Nephron progenitor cell (in vitro differentiated cells): Measurements from ENCODE around the gene NPBWR2.
"Not testable (repeated sequence)": the region's sequence is repeated elsewhere in the genome, so short reads cannot be mapped to it uniquely, and the experiment has no call there.

Experiments
- DNase-seq: peaks from one replicate; pipeline ENCODE4 v3.0.0; 2021
- H3K27ac Mint-ChIP-seq: 2 replicates; pipeline ENCODE4 v1.8.0; 2021; ENCODE audit warnings: mild to moderate bottlenecking, moderate library complexity, mixed read lengths
- H3K27me3 Mint-ChIP-seq: 2 replicates; pipeline ENCODE4 v1.8.0; 2021; ENCODE audit warnings: mild to moderate bottlenecking, low read depth, mixed read lengths; ENCODE audit not compliant: poor library complexity
- H3K36me3 Mint-ChIP-seq: 2 replicates; pipeline ENCODE4 v1.8.0; 2021; ENCODE audit warnings: low read depth, mixed read lengths
- H3K4me1 Mint-ChIP-seq: 2 replicates; pipeline ENCODE4 v1.8.0; 2021; ENCODE audit warnings: mixed read lengths
- H3K4me3 Mint-ChIP-seq: 2 replicates; pipeline ENCODE4 v1.8.0; 2021; ENCODE audit warnings: mild to moderate bottlenecking, moderate library complexity, mixed read lengths
- H3K9me3 Mint-ChIP-seq: 2 replicates; pipeline ENCODE4 v1.8.0; 2021; ENCODE audit warnings: mild to moderate bottlenecking, moderate library complexity, mixed read lengths
- TF ChIP-seq, protein P1 (sequence below): fragments of 200-600 bp; sonication (generic); IDR thresholded peaks from 2 replicates; pipeline ENCODE4 v1.5.0; 2021; ENCODE audit warnings: antibody characterized with exemption

NPBWR2 gene

DNA sequence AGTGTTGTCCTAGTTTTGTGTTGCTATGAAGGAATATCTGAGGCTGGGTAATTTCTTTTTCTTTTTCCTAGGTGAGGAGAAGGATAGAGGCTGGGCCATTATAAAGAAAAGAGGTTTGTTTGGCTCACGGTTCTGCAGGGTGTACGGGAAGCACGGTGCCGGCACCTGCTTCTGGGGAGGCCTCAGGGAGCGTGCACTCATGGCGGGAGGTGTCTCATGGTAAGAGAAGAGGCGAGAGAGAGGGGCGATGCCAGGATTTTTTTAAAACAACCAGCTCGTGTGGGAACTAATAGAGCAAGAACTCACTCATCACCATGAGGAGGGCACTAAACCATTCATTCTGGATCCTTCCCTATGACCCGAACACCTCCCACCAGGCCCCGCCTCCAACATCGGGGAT lies 14.2 kb upstream of the NPBWR2 start:
- H3K36me3 Mint-ChIP-seq, result no peaks in the 10 kb centered on the region
- peaks cover 41% of the 10 kb centered on the region for H3K27me3 Mint-ChIP-seq
- H3K4me1 Mint-ChIP-seq, result peaks cover 7% of the 10 kb centered on the region
- DNase-seq, result no peak
- peaks cover 12% of the 10 kb centered on the region for H3K9me3 Mint-ChIP-seq
- H3K27ac Mint-ChIP-seq, result no peak overlapping the region
- TF ChIP-seq, protein P1, sequence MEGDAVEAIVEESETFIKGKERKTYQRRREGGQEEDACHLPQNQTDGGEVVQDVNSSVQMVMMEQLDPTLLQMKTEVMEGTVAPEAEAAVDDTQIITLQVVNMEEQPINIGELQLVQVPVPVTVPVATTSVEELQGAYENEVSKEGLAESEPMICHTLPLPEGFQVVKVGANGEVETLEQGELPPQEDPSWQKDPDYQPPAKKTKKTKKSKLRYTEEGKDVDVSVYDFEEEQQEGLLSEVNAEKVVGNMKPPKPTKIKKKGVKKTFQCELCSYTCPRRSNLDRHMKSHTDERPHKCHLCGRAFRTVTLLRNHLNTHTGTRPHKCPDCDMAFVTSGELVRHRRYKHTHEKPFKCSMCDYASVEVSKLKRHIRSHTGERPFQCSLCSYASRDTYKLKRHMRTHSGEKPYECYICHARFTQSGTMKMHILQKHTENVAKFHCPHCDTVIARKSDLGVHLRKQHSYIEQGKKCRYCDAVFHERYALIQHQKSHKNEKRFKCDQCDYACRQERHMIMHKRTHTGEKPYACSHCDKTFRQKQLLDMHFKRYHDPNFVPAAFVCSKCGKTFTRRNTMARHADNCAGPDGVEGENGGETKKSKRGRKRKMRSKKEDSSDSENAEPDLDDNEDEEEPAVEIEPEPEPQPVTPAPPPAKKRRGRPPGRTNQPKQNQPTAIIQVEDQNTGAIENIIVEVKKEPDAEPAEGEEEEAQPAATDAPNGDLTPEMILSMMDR, result no peak
- H3K4me3 Mint-ChIP-seq, result no peak overlapping the region

DNA sequence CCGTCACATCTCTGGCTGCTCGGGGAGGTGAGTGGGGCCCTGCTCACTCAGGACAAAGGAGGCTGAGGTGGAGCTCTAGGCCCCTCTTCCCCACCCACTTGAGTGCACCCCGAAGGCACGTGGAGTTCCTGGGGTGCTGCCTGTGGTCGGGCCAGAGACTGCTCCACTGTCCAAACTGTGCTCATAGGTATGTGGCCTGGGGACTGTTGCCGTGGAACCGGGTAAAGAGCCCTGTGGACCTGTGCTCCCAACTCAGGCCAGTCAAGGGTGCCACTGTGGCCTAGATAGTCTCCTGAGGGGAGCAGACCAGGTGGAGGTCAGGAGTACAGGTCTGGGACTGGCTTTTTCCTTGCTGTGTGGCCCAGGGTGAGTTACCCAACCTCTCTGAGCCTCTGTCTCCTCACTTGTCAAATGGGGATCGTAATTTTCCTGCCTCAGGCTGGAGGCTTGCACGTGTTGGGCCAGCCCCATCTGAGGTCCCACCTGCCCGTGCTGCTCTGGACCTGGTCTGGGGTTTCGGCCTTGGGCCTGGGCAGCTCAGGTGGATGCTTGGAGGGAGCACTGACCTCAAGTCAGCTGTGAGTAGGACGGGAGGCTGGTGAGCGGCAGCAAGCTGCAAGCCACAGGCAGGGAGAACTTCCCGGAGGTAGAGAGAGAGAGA lies 12.4 kb upstream of the NPBWR2 start:
- TF ChIP-seq, protein P1, result no peak
- Mint-ChIP-seq H3K9me3 (peaks cover 8% of the 10 kb centered on the region), H3K36me3 (no peaks in the 10 kb centered on the region), H3K27me3 (peaks cover 41% of the 10 kb centered on the region), H3K4me1 (peaks cover 7% of the 10 kb centered on the region), H3K4me3 (no peak overlapping the region), H3K27ac (no peak overlapping the region)
- DNase-seq, result no peak

DNA sequence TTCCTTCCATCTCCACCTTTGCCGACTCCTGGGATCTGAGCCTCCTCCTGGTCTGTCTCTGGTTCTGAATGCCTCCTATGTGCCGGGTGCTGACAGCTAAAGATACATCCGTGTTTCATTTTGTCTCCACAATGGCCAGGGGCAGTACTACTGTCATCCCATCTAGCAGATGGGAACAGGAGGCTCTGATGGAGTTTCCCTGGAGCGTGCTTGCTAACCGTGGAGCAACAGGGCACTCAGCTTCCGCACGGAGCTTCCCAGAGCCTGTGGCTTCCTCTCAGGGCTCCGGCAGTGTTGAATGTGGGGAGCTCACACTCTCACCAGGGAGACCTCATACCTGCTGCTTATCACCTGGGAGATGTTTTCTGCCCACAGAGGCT lies 11.9 kb upstream of the NPBWR2 start:
- peaks cover 44% of the 10 kb centered on the region for H3K27me3 Mint-ChIP-seq
- TF ChIP-seq, protein P1, result no peak
- H3K4me3 Mint-ChIP-seq, result no peak overlapping the region
- no peak overlapping the region for H3K27ac Mint-ChIP-seq
- DNase-seq, result no peak
- H3K36me3 Mint-ChIP-seq, result no peaks in the 10 kb centered on the region
- peaks cover 8% of the 10 kb centered on the region for H3K9me3 Mint-ChIP-seq
- peaks cover 7% of the 10 kb centered on the region for H3K4me1 Mint-ChIP-seq

DNA sequence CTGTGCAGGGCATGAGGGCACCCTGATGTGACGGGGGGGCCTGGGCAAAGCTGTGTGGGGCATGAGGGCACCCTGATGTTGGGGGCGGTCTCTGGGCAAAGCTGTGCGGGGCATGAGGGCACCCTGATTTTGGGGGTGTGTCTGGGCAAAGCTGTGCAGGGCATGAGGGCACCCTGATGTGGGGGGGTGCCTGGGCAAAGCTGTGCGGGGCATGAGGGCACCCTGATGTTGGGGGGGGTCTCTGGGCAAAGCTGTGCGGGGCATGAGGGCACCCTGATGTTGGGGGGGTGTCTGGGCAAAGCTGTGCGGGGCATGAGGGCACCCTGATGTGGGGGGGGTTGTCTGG lies 10.0 kb upstream of the NPBWR2 start:
- not testable (repeated sequence) for H3K36me3 Mint-ChIP-seq, H3K4me1 Mint-ChIP-seq, H3K27ac Mint-ChIP-seq, DNase-seq, H3K4me3 Mint-ChIP-seq, H3K9me3 Mint-ChIP-seq
- peaks cover 29% of the 10 kb centered on the region for H3K27me3 Mint-ChIP-seq

DNA sequence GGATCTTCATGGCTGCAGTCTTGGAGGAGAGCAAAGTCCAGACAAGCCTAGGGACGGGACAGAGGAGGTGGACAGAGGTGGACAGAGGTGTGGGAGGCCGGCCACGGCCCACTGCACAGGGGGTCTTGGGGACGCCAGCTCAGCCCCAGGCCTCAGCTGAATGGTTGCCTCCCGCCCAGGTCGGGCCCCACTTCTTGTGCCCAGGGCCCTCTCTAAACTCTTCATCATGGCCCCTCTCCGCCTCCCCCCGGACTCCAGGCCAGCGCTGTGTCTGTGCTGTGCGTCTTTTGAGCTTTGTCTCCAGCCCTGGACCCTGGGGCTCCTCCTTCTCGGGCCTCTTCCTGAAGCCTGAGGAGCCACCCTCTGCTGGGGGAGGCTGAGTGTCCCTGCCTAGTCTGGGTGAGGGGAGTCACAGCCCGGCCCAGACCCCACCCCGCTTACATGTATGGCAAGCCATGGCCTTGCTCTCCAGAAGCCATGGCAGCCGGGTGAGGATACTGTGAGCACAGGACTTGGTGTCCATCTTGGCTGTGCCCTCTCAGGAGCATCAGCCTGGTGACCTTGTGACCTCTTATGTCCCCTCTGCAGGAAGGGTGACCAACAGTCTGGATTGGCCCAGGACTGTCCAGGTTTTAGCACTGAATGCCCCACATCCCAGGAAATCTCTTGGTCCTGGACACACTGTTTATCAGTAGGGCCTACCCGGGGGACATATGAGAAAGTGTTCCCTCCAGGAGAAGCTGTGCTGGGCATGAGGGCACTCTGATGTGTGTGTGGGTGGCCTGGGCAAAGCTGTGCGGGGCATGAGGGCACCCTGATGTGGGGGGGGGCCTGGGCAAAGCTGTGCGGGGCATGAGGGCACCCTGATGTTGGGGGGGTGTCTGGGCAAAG lies 9.4 kb upstream of the NPBWR2 start:
- no peak overlapping the region for H3K27ac Mint-ChIP-seq
- TF ChIP-seq, protein P1, result no peak
- peaks cover 16% of the 10 kb centered on the region for H3K4me1 Mint-ChIP-seq
- H3K9me3 Mint-ChIP-seq, result no peaks in the 10 kb centered on the region
- H3K27me3 Mint-ChIP-seq, result peaks cover 22% of the 10 kb centered on the region
- no peak for DNase-seq
- no peak overlapping the region for H3K4me3 Mint-ChIP-seq
- H3K36me3 Mint-ChIP-seq, result no peaks in the 10 kb centered on the region

DNA sequence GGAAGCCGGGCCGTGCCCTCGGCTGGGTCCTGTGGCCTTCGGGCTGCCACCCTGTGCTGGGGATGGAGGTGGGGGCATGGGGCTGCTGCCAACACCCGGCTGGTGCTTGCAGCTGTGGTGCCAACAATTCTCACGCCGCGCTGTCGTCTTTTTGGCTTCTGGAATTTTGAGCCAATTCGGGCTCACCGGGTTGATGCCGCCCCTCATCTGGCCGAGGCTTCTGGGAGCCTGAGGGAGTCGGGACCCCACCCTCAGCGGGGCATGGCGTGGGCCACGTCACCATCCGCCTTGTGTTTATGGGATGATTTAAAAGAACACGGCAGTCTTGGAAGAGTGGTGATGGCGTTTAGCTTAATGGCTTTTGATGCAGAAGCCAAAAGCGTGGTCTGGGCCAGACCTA lies 8.7 kb upstream of the NPBWR2 start:
- H3K9me3 Mint-ChIP-seq, result no peaks in the 10 kb centered on the region
- H3K27me3 Mint-ChIP-seq, result peaks cover 15% of the 10 kb centered on the region
- H3K4me3 Mint-ChIP-seq, result no peak overlapping the region
- no peaks in the 10 kb centered on the region for H3K36me3 Mint-ChIP-seq
- no peak overlapping the region for H3K27ac Mint-ChIP-seq
- DNase-seq, result no peak
- TF ChIP-seq, protein P1, result no peak
- H3K4me1 Mint-ChIP-seq, result peaks cover 22% of the 10 kb centered on the region
